IPS DF 19.7 (cell line): ENCODE data around the gene HAS3.
"Not testable (repeated sequence)": the region's sequence is repeated elsewhere in the genome, so short reads cannot be mapped to it uniquely, and the experiment has no call there.

Source experiments
- DNase-seq: peaks from one replicate; pipeline ENCODE4 v3.0.0-alpha.2; 2013; ENCODE audit warnings: low read depth, low spot score

HAS3 gene

DNA sequence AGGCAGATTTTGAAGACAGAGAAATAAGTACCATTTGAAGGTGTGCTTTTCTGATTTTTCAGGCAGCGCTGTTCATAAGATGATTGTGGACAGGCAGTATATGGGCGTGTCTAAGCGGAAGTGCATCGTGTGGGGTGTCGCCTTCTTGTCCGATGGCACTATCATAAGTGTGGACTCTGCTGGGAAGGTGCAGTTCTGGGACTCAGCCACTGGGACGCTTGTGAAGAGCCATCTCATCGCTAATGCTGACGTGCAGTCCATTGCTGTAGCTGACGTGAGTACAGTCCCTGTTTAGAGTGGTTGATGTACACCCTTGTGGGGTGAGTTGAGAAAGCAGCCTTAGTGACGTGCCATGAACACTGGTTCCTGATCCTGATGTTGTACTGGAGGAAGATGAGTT, 37.7 kb downstream of the HAS3 start:
- no peak for DNase-seq

DNA sequence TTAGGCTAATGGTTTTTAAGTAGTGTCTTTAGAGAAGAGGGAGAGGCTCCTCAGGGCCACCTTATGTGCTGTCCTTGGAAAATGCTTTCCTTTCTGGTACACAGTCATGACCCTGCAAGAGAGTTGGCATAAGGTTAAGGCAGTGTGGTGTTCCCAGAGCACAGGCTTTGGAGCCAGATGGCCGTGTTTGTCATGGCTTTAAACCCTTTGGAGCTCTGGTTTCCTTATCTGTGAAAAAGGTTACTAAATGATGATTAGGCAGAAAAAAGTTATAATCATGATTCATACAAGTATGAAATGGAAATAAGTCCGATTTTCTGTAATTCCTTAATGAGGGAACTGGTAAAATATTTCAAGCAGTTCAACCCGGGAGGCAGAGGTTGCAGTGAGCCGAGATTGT, 40.2 kb downstream of the HAS3 start:
- DNase-seq: no peak

DNA sequence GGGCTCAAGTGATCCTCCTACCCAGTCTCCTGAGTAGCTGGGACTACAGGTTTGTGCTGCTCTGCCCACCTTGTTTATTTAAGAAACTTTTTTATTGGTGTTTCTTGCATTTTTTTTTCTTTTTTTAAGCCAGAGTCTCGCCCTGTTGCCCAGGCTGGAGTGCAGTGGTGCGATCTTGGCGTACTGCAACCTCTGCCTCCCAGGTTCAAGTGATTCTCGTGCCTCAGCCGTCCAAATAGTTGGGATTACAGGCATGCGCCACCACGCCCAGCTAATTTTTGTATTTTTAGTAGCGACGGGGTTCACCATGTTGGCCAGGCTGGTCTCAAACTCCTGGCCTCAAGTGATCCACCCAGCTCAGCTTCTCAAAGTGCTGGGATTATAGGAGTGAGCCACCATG, 44.2 kb downstream of the HAS3 start:
- not testable (repeated sequence) for DNase-seq

DNA sequence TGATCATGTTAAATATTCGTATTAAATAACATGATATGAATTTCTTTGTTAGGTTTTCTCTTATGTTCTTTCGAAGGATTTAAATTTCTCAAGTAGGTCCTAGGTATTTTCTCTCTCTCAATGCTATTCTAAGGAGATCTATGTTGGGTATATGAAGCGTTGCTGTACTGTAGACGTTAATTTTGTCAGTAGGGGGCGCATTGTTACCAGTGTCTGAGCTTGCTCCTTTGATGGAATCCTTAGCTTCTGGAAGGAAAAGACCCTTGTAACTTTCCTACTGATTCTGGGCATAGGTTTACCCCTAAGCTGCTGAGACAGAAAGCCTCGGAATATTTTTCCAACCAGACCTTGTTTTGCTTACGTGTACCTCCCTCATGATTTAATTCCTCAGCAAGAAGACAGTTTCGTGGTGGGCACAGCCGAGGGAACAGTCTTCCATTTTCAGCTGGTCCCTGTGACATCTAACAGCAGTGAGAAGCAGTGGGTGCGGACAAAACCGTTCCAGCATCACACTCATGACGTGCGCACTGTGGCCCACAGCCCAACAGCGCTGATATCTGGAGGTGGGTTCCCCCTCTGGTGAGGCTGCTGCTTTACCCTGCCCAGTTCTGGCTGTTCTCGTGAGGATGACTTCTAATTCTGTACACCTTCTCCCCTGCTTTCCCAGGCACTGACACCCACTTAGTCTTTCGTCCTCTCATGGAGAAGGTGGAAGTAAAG, 44.9 kb downstream of the HAS3 start:
- DNase-seq: no peak

DNA sequence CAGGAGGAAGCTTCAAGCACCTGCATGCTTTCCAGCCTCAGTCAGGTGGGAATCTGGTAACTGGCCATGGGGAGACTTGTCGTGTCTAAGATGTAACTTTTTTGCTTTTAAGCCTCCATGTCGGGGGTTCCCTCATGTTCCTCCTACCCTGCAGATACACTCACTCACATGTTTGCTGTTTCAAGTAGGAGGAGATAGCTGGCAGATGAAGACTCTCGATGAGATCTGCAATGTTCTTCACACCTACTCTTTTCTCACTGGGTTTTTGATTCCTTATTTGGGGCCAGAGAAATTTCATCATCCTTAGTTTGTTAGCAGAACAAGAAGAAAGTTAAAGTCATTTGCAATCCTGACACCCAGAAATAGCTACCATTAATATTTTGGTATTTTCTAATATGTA, 51.7 kb downstream of the HAS3 start:
- no peak for DNase-seq

DNA sequence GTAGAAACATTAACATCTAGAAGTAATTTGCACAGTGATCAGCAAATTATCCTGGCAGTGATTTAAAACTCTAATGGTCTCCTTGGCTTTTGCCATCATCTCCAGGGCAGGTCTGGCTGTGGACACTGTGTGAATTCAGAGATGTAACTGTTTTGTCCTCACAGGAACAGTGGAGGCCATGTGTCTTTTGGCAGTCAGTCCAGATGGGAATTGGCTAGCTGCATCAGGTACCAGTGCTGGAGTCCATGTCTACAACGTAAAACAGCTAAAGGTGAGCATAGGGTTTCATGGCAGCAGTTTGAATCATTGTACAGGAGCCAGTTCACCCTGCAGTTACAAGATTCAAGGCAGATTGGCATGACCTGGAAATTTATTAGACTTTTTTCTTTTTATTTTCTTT, 54.7 kb downstream of the HAS3 start:
- no peak for DNase-seq

DNA sequence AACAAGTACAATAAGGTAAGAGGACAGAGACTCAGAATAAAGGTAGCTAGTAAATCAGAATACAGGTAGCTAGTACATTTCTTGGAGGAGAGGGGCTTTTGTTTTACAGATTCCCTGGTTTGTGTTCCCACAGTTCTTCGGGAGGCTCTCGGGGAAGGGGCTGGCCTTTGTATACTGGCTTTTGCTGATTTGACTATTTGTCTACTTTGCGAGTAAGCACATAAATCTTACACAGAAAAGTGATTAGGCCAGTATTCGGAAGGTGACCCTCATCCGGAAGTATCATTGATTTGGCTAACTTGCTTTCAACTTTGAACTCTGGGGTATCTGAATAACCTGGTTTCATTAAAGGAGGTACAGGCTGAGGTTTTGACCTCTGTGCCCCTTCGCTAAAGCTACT, 60.1 kb downstream of the HAS3 start:
- no peak for DNase-seq

DNA sequence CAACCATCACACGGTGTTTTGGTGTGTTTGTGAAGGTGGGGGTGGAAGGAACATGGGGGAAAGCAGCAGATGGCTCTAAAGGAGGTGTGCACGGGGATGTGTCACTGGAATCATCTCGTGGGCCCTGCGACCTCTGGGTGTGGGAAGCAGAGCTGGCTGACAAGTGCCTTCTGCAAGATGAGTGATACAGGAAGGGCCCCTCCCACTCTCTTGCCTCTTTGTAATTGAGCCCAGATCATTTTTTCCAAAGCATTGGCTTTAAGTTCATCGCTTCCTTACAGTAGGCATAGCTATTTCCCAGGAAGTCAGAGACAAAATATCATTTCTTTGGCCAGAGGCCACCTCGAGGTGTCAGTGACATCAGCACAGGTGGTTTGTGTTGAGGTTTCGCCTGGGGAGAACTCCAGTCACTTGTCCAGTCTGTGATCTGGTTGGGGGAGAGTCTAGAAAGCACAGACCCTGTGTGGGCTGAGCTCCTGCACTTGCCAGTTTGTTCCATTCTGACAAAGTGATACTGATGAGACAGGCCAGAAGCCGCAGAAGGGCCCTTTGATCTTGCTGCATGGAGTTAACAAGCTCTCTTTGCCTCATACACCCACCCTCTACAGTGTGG, 60.9 kb downstream of the HAS3 start:
- no peak for DNase-seq

DNA sequence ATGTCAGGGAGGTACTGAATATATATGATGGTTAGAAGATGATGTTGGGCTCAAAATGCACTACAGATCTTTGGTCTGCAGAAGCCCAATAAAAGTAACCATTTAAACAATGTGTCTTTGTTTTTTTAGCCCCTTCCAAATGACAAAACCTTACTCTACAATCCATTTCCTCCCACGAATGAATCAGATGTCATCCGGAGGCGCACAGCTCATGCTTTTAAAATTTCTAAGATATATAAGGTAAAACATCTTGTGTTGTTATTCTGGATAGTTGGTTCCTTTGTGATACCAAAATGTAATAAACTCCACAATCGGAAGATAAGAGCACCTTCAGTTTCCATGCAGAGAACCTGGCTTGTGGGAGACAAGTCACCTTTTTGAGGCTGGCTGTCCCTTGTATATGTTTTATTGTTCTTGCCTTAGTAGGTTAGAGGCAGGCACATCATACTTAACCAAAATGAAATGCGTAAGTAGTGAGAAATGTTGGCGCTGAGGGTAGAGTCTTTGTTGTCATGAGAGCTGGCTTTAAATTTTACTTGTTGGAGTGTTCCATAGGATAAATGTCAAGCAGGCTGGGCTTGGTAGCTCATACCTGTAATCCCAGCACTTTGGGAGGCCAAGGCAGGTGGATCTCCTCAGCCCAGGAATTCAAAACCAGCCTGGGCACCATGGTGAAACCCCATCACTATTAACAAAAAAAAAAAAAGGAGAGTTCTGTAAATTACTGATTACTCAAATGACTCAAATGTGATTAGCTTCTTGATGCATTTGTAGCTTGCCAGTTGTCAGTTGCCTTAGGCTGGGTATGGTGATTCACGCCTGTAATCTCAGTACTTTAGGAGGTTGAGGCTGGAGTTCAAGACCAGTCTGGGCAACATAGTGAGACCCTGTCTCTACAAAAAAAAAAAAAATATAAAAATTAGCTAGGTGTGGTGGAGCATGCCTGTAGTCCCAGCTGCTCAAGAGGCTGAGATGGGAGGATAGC, 61.8 kb downstream of the HAS3 start:
- DNase-seq: no peak
